GM12873 (cell line): ENCODE measurements around the gene PTPN18.

Source experiments
- CTCF ChIP-seq: IDR thresholded peaks from 2 replicates; pipeline ENCODE4 v1.5.1; 2012; ENCODE audit warnings: low read depth, mild to moderate bottlenecking, moderate library complexity, low read length, control low read depth; ENCODE audit not compliant: insufficient read depth; ENCODE audit errors: missing control alignments

Gene PTPN18

GRCh38 chr2:130378898-130379214 lies 23.0 kb downstream of the PTPN18 start:
- no peak for TF ChIP-seq CTCF

GRCh38 chr2:130380096-130380934 lies 24.5 kb downstream of the PTPN18 start:
- no peak for TF ChIP-seq CTCF

GRCh38 chr2:130381145-130381544 lies 25.3 kb downstream of the PTPN18 start:
- TF ChIP-seq CTCF = no peak

- TF ChIP-seq CTCF = no peak
These were observed 25.8 kb downstream of the PTPN18 start for GRCh38 chr2:130381619-130382018.

- no peak for TF ChIP-seq CTCF
These were observed 26.6 kb downstream of the PTPN18 start for GRCh38 chr2:130382313-130382917.

- no peak for TF ChIP-seq CTCF
These were observed 29.9 kb downstream of the PTPN18 start for GRCh38 chr2:130385709-130386108.

- no peak for TF ChIP-seq CTCF
These were observed 31.2 kb downstream of the PTPN18 start for GRCh38 chr2:130387071-130387400.
